SK-N-SH treated with all-trans-retinoic acid at 6 μM for 48 hours (cell line): Measurements from ENCODE around the gene ANKRD18A.

ENCODE experiments used
- CSRNP3 ChIP-seq: fragments of 250-450 bp; sonication (Bioruptor Pico); IDR thresholded peaks from 2 replicates; pipeline ENCODE4 v1.5.1; 2021; ENCODE audit warnings: mild to moderate bottlenecking, moderate library complexity
- TCF4 ChIP-seq: fragments of 250-450 bp; sonication (Bioruptor Pico); IDR thresholded peaks from 2 replicates; pipeline ENCODE4 v1.8.0; 2021; ENCODE audit warnings: mild to moderate bottlenecking, moderate library complexity, borderline replicate concordance
- ZFP3 ChIP-seq: fragments of 250-450 bp; sonication (Bioruptor Pico); IDR thresholded peaks from 2 replicates; pipeline ENCODE4 v1.5.0; 2020; ENCODE audit warnings: mild to moderate bottlenecking, moderate library complexity
- TF ChIP-seq, protein P1 (sequence below): fragments of 250-450 bp; sonication (Bioruptor Pico); IDR thresholded peaks from 2 replicates; pipeline ENCODE4 v1.8.0; 2020; ENCODE audit warnings: mild to moderate bottlenecking, moderate library complexity, borderline replicate concordance
- TF ChIP-seq, protein P2 (sequence below): fragments of 250-450 bp; sonication (Bioruptor Pico); IDR thresholded peaks from 2 replicates; pipeline ENCODE4 v1.8.0; 2021; ENCODE audit warnings: low read depth, mild to moderate bottlenecking, moderate library complexity, borderline replicate concordance
- TF ChIP-seq, protein P3 (sequence below): fragments of 250-450 bp; sonication (Bioruptor Pico); IDR thresholded peaks from 2 replicates; pipeline ENCODE4 v1.5.1; 2020; ENCODE audit warnings: low read depth, mild to moderate bottlenecking, moderate library complexity

- TF ChIP-seq, protein P1, sequence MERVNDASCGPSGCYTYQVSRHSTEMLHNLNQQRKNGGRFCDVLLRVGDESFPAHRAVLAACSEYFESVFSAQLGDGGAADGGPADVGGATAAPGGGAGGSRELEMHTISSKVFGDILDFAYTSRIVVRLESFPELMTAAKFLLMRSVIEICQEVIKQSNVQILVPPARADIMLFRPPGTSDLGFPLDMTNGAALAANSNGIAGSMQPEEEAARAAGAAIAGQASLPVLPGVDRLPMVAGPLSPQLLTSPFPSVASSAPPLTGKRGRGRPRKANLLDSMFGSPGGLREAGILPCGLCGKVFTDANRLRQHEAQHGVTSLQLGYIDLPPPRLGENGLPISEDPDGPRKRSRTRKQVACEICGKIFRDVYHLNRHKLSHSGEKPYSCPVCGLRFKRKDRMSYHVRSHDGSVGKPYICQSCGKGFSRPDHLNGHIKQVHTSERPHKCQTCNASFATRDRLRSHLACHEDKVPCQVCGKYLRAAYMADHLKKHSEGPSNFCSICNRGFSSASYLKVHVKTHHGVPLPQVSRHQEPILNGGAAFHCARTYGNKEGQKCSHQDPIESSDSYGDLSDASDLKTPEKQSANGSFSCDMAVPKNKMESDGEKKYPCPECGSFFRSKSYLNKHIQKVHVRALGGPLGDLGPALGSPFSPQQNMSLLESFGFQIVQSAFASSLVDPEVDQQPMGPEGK, result no peak
- TF ChIP-seq, protein P2, sequence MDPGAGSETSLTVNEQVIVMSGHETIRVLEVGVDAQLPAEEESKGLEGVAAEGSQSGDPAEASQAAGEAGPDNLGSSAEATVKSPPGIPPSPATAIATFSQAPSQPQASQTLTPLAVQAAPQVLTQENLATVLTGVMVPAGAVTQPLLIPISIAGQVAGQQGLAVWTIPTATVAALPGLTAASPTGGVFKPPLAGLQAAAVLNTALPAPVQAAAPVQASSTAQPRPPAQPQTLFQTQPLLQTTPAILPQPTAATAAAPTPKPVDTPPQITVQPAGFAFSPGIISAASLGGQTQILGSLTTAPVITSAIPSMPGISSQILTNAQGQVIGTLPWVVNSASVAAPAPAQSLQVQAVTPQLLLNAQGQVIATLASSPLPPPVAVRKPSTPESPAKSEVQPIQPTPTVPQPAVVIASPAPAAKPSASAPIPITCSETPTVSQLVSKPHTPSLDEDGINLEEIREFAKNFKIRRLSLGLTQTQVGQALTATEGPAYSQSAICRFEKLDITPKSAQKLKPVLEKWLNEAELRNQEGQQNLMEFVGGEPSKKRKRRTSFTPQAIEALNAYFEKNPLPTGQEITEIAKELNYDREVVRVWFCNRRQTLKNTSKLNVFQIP (CRISPR knock-in tag), result no peak
- TF ChIP-seq, protein P3, sequence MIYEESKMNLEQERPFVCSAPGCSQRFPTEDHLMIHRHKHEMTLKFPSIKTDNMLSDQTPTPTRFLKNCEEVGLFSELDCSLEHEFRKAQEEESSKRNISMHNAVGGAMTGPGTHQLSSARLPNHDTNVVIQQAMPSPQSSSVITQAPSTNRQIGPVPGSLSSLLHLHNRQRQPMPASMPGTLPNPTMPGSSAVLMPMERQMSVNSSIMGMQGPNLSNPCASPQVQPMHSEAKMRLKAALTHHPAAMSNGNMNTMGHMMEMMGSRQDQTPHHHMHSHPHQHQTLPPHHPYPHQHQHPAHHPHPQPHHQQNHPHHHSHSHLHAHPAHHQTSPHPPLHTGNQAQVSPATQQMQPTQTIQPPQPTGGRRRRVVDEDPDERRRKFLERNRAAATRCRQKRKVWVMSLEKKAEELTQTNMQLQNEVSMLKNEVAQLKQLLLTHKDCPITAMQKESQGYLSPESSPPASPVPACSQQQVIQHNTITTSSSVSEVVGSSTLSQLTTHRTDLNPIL, result no peak
- TF ChIP-seq TCF4 (CRISPR knock-in tag), result no peak
- no peak for TF ChIP-seq CSRNP3 (CRISPR knock-in tag)
- no peak for TF ChIP-seq ZFP3 (CRISPR knock-in tag)
Observed at GRCh38 chr9:38629511-38629910, 9.1 kb upstream of the ANKRD18A start.
